GM13977 (cell line): ENCODE data around the gene ZNF772.

Experiments
- DNase-seq: peaks from one replicate; pipeline ENCODE4 v3.0.0; 2012; ENCODE audit warnings: low spot score
- in situ Hi-C: fragments of 300-500 bp; cut with MboI; formaldehyde crosslinking; loops from one replicate; pipeline ENCODE4 v1.12.0; 2022; ENCODE audit warnings: low sequenced_read_pairs, low pct_unique_long_range_greater_than_20kb, mixed read lengths, inconsistent platforms; ENCODE audit not compliant: unreplicated experiment
- TF ChIP-seq, protein P1 (sequence below): IDR thresholded peaks from 2 replicates; pipeline ENCODE4 v1.5.1; 2012; ENCODE audit warnings: mild to moderate bottlenecking, control low read depth; ENCODE audit not compliant: insufficient read depth; ENCODE audit errors: extremely low read depth, missing control alignments

Gene ZNF772

GRCh38 chr19:57473646-57474045, 3.7 kb downstream of the ZNF772 start:
- in situ Hi-C loops: no loop called here
- TF ChIP-seq, protein P1, sequence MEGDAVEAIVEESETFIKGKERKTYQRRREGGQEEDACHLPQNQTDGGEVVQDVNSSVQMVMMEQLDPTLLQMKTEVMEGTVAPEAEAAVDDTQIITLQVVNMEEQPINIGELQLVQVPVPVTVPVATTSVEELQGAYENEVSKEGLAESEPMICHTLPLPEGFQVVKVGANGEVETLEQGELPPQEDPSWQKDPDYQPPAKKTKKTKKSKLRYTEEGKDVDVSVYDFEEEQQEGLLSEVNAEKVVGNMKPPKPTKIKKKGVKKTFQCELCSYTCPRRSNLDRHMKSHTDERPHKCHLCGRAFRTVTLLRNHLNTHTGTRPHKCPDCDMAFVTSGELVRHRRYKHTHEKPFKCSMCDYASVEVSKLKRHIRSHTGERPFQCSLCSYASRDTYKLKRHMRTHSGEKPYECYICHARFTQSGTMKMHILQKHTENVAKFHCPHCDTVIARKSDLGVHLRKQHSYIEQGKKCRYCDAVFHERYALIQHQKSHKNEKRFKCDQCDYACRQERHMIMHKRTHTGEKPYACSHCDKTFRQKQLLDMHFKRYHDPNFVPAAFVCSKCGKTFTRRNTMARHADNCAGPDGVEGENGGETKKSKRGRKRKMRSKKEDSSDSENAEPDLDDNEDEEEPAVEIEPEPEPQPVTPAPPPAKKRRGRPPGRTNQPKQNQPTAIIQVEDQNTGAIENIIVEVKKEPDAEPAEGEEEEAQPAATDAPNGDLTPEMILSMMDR: no peak
- no peak for DNase-seq

DNA sequence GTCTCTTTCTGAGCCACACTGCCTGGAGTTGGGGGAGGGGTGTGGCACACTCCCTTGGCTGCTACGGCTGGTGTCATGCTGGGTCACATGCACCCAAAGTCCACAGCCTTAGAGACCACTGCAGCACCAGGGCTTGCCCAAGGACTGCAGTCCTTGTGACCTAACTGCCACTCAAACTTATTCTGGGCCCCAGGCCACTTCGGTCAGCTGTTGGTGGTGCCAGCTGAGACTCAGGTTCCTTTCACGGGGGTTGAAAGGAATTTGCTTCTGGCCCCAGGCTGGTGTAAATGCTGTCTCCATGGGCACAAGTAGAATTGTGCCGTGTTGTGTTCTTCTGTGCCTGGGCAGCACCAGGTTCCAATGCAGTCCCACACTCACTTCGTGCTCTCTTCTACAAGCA, 10.9 kb downstream of the ZNF772 start:
- in situ Hi-C loops: no loop called here
- TF ChIP-seq, protein P1: no peak

DNA sequence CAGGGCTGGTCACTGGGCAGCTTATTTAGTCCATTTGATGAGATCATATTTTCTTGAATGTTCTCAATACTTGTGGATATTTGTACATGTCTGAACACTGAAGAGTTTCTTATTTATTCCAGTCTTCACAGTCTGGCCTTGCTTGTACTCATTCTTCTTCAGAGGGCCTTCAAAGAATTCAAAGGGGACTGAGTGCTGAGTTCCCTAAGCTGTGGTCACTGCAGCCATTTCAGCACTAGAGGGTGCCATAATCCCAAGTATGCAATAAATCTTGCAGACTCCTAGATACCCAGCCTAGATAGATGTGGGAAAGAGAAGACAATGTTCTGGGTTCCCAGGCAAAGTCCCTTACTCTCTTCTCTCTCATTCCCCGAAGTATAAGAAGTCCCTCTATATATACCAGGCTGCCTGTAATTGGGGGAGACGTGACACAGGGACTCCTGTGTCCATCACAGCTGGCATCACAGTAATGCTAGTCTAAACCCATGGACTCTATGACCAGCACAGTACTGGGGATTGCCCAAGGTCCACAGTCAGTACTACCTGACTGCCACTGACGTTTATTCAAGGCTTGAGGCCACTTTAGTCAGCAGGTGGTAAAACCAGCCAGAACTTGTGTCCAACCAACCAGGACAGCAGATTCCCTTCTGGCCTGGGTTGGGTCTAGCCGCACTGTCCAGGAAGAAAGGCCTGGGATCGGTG, 11.5 kb downstream of the ZNF772 start:
- in situ Hi-C loops: no loop called here
- TF ChIP-seq, protein P1: peak; percentile 69
- peak; percentile 41 for DNase-seq

More for the DNA sequence above, 10.9 kb downstream of the ZNF772 start:
- DNase-seq: no peak

DNA sequence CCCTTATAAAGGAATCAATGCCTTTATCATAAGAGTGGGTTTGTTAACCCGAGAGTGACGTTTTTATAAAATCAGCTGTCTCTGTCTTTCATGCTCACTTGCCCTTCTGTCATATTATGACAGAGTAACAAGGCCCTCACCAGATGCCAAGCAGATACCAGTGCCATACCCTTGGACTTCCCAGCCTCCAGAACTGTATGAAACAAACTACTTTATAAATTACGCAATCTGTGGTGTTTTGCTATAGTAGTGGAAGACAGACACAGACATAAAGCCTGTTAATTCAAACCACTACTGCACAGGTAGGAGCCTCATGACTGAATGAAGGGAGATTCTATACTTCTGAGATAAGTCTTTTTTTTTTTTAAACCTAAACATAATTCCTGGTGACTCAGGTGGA, 25.1 kb downstream of the ZNF772 start:
- DNase-seq: no peak
- TF ChIP-seq, protein P1: no peak
- in situ Hi-C loops: no loop called here

DNA sequence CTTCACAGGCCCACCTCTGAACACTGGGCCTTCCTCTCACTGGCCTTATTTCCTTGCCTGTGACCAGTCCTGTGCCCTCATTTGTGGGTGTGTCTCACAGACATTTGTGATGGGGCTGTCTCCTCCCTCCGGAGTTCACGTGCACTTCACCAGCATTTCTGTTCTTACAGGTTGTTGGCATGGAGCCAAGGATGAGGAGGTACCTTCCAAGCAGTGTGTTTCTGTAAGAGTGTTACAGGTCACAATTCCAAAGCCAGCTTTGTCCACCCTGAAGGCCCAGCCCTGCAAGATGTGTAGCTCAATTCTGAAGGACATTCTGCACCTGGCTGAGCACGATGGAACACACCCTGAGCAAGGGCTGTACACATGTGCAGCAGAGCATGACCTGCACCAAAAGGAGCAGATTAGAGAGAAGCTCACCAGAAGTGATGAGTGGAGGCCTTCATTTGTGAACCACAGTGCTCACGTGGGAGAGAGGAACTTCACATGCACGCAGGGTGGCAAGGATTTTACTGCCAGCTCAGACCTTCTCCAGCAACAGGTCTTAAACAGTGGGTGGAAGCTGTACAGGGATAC, 34.2 kb downstream of the ZNF772 start:
- DNase-seq: no peak
- TF ChIP-seq, protein P1: no peak
- in situ Hi-C loops: no loop called here

GRCh38 chr19:57441979-57442752, 35.2 kb downstream of the ZNF772 start:
- no peak for DNase-seq
- TF ChIP-seq, protein P1: no peak
- in situ Hi-C loops: no loop called here
